Gastrocnemius medialis (tissue), 4 donors: ENCODE data around the gene MEX3C.

Experiments
- POLR2A ChIP-seq, 2 donors: fragments of 450-650 bp; IDR thresholded peaks; one replicate each; pipeline ENCODE4 v1.6.1; 2017; ENCODE audit warnings: antibody characterized with exemption in 2 of 2, mild to moderate bottlenecking in 2 of 2, moderate library complexity in 2 of 2
- TF ChIP-seq, protein P1 (sequence below), 5 experiments: fragments of 450-650 bp in 3 of 5; fragments of 200-600 bp in 2 of 5; sonication (generic) in 2 of 5; IDR thresholded peaks in 4 of 5; conservative IDR thresholded peaks in 1 of 5; 1 replicate in 4 of 5; 2 replicates in 1 of 5; pipeline ENCODE4 v1.5.1; 2016 to 2019; ENCODE audit warnings: antibody characterized with exemption in 5 of 5, mild to moderate bottlenecking in 3 of 5, moderate library complexity in 3 of 5

DNA sequence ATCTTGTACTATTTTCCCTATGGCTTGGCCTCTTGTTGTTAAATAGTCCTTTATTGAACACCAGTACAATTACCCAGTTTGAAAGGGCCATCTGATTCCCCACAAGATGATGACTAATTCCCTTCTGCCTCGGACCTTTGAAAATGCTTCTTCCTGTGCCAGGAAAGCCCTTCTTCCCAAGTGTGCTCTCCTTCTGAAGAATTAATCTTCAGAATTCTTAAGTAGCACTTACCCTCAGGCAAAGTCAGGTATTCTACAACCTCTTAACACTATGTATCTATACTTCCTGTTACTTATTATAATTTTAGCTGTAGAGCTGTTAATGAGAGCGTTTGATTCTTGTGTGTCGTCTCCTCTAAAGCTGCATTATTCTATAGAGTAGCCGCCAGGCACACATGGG lies 28.6 kb upstream of the MEX3C start:
- TF ChIP-seq POLR2A (IDR thresholded peaks at IDR 0.05), result no peak
- TF ChIP-seq, protein P1, sequence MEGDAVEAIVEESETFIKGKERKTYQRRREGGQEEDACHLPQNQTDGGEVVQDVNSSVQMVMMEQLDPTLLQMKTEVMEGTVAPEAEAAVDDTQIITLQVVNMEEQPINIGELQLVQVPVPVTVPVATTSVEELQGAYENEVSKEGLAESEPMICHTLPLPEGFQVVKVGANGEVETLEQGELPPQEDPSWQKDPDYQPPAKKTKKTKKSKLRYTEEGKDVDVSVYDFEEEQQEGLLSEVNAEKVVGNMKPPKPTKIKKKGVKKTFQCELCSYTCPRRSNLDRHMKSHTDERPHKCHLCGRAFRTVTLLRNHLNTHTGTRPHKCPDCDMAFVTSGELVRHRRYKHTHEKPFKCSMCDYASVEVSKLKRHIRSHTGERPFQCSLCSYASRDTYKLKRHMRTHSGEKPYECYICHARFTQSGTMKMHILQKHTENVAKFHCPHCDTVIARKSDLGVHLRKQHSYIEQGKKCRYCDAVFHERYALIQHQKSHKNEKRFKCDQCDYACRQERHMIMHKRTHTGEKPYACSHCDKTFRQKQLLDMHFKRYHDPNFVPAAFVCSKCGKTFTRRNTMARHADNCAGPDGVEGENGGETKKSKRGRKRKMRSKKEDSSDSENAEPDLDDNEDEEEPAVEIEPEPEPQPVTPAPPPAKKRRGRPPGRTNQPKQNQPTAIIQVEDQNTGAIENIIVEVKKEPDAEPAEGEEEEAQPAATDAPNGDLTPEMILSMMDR (IDR thresholded peaks at IDR 0.05 in 4 of 5, conservative IDR thresholded peaks at IDR 0.05 in 1 of 5), result no peak
